22Rv1 (cell line): ENCODE measurements around the gene PADI2.

Experiments
- H3K27ac ChIP-seq: fragments of 450-650 bp; 2 replicates; pipeline ENCODE4 v1.5.1; 2017
- ZFX ChIP-seq: fragments of 450-650 bp; IDR thresholded peaks from 2 replicates; pipeline ENCODE4 v1.6.1; 2017; ENCODE audit warnings: antibody characterized with exemption, borderline replicate concordance
- TF ChIP-seq, protein P1 (sequence below): fragments of 450-650 bp; IDR thresholded peaks from 2 replicates; pipeline ENCODE4 v1.5.1; 2017; ENCODE audit warnings: mild to moderate bottlenecking

Gene PADI2

GRCh38 chr1:17043676-17044075, 75.6 kb downstream of the PADI2 start:
- no peak overlapping the region for H3K27ac ChIP-seq
- no peak for TF ChIP-seq ZFX
- TF ChIP-seq, protein P1, sequence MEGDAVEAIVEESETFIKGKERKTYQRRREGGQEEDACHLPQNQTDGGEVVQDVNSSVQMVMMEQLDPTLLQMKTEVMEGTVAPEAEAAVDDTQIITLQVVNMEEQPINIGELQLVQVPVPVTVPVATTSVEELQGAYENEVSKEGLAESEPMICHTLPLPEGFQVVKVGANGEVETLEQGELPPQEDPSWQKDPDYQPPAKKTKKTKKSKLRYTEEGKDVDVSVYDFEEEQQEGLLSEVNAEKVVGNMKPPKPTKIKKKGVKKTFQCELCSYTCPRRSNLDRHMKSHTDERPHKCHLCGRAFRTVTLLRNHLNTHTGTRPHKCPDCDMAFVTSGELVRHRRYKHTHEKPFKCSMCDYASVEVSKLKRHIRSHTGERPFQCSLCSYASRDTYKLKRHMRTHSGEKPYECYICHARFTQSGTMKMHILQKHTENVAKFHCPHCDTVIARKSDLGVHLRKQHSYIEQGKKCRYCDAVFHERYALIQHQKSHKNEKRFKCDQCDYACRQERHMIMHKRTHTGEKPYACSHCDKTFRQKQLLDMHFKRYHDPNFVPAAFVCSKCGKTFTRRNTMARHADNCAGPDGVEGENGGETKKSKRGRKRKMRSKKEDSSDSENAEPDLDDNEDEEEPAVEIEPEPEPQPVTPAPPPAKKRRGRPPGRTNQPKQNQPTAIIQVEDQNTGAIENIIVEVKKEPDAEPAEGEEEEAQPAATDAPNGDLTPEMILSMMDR: no peak

DNA sequence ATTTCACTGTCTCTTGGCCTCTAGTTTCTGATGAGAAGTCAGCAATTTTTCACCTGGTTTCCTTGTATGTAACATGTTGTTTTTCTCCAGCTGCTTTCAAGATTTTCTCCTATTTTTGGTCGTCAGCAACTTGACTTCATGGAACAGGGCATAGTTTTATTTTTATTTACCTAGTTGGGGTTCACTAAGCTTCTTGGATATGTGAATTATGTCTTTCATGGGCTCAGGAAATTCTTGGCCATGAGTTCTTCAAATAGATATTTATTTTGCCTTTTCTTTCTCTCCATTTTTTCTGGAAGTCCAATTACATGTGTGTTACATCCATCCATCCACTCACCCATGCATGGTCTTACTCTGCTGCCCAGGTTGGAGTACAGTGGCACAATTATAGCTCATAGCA, 79.1 kb downstream of the PADI2 start:
- no peak overlapping the region for H3K27ac ChIP-seq
- TF ChIP-seq, protein P1: no peak

DNA sequence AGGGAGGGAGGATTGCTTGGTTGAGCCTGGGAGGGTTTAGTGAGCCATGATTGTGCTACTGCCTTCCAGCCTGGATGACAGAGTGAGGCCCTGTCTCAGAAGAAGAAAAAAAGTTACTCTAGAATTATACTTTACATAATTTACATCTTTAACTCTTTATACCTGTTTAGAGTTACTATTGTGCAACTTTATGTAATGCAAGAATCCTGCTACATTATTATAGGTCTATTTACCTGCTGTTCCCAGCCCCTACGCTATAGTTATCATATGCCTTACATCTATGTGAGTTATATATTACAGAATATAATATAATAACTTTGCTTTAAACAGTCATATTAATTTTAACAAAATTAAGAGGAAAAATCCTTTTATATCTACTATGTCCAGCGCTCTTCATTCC, 79.7 kb downstream of the PADI2 start:
- no peak overlapping the region for H3K27ac ChIP-seq
- no peak for TF ChIP-seq ZFX
- TF ChIP-seq, protein P1: no peak

DNA sequence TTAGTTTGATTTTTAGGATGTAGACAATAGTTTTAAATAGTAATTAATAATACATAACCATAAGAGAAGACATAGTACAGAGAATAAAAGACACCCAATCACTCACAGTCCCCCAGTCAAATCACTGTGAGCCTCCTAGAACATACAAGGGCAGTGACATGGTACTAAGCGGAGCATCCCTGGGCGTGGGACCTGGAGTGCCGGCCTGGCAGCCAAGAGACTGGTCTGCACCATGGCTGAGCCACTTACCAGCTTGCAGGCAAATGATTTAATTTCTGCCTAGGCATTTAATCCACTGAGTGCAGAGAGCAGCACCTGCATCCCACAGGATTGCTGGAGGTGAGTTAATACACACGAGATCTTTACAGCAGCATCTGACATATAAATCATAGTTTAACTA, 85.8 kb downstream of the PADI2 start:
- no peak for TF ChIP-seq ZFX
- TF ChIP-seq, protein P1: no peak
- no peak overlapping the region for H3K27ac ChIP-seq

- H3K27ac ChIP-seq: no peak overlapping the region
- TF ChIP-seq, protein P1: no peak
- TF ChIP-seq ZFX: no peak
Observed at GRCh38 chr1:17032741-17033140, 86.5 kb downstream of the PADI2 start.

GRCh38 chr1:17031436-17031835, 87.8 kb downstream of the PADI2 start:
- TF ChIP-seq ZFX: no peak
- TF ChIP-seq, protein P1: no peak
- H3K27ac ChIP-seq: no peak overlapping the region

GRCh38 chr1:17030206-17030605, 89.0 kb downstream of the PADI2 start:
- TF ChIP-seq, protein P1: no peak
- no peak for TF ChIP-seq ZFX
- H3K27ac ChIP-seq: no peak overlapping the region
